Endometrial microvascular endothelial cells (primary cell): Measurements from ENCODE around the gene MZF1. TPM values are rescaled to one million over a fixed set of nuclear protein-coding genes. Genes with fewer than 3 reads are reported as not detected.

Experiments used
- in situ Hi-C: cut with HindIII; loops from 2 replicates; pipeline ENCODE4 v1.10.0; 2017; ENCODE audit warnings: low sequenced_read_pairs, low pct_unique_long_range_greater_than_20kb; ENCODE audit errors: inconsistent ontology term
- total RNA-seq: library from RNA; depleted of rRNA; stranded (reverse); fragments of >200 nt; gene quantifications from one replicate; pipeline ENCODE4 v1.2.3, GENCODE V29; 2015; ENCODE audit errors: inconsistent ontology term

The MZF1 gene
- total RNA-seq, 1 donor from 2014 or later = 12.7 TPM

- in situ Hi-C loops = no loop called here
These were observed 54.7 kb downstream of the MZF1 start for GRCh38 chr19:58518256-58519086.

GRCh38 chr19:58516964-58517833, 55.9 kb downstream of the MZF1 start:
- in situ Hi-C loops = no loop called here

DNA sequence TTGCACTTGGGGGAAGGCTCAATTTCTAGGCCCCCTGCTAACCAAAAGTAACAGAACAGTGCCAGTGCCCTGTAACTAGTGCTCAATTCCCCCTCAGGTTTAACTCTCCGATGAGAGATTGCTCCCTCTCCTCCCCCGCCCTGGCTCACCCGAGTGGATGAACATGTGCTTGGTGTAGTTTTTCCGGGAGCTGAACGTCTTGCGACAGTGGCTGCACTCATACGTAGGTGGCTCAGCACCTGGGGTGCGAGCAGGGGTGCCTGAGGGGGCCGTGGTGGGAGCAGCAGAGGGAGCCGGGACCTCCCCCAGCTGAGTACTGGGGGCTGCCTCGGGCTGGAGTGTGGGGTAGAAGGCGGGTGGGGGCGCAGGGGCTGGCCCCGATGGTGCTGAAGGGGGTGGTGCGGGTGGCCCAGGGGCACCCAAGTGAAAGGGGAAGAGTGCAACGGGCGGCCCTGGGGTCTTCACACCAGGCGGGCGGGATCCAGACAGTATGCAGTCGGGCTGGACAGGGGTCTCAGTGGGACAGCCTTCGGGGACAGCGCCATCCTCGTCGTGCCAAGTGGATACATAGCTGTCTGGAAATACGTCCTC, 56.8 kb downstream of the MZF1 start:
- in situ Hi-C loops = no loop called here

- in situ Hi-C loops = no loop called here
These were observed 57.9 kb downstream of the MZF1 start for GRCh38 chr19:58515259-58515658.

DNA sequence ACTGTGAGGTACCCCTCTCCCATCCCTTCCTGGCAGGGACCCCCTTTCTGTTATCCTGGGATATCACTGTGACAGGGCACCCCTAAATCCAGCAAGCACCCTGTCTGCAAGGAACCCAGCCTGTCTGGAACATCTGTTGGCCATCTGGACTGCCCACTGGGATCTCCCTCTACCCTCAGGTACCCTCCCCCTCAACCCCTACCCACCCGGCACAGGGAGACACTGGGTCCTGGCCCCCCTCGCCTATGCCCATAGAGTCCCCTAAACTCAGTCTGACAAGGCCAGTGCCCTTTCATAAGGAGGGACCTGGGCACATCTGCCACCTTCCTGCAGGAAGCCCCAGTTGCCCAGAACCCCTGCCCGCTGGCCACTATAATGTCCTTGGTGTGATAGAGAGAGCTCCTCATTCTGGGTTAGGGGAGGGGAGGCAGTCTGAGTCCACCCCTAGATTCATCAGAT, 58.5 kb downstream of the MZF1 start:
- in situ Hi-C loops = no loop called here

DNA sequence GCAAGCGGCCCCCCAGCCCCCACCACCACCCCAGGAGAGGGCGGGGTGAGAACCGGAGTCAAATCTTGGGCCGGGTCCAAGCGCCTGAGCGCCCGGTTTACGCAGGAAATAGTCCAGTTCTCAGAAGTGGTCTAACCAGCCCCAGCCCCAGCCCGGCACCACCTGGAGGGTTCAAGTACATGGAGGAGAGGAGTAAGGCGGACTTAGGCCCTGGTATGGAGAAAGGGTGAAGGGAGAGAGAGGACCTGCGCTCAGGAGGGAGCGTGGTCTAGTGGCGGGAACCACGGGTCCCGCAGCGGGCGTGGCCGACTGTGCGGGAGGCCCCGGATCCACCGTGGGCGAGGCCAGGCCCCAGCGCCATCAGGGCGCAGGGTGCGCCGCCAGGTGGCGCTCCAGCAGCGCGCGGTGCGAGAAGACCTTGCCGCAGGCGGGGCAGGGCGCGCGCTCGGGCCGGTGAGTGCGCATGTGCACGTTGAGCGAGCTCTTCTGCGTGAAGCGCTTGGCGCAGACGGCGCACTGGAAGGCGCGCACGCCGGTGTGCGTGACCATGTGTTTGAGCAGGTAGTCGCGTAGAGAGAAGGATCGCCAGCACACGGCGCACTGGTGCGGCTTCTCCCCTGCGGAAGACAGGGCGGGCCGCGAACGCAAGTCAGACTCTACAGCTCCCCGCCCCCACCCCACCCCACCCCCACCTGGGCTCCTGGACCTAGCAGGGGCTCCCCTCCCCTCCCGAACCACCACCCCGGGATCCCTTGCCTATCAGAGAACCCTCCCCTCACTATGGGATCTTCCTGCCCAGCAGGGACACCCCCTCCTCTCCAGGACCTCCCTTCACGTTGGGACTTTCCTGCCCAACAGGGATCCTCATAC, 59.2 kb downstream of the MZF1 start:
- in situ Hi-C loops = no loop called here

DNA sequence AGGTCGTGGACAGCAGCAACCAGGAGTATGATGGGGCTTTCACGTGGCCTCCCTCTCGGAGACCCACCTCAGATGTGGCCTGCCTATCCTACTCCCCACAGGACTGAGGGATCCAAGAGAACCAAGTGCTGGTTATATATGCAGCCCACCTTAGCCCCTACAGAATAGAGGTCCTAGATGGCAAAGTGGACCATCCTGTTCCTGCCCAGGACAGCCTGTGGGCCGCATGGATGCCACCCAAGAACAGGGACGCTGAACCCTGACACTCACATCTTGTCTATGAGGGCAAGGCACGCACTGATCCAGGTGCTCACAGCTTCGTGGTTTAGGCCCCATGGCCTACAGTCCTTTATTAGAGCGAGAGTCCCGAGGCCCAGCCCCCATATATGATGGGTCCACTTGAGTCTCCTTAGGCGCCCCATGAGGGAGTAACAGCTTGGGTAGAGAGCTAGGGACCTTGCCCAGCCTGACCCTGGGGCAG, 59.9 kb downstream of the MZF1 start:
- in situ Hi-C loops = no loop called here

Other genes starting within 250 kb of the MZF1 start
- gene ZSCAN22, start 246.3 kb downstream of the MZF1 start, total RNA-seq = 1.3 TPM
- not detected for gene A1BG, start 219.8 kb downstream of the MZF1 start, total RNA-seq
- gene ZNF497, start 210.6 kb downstream of the MZF1 start, total RNA-seq = 0.19 TPM
- gene ZNF837, start 192.3 kb downstream of the MZF1 start, total RNA-seq = 3.1 TPM
- gene RPS5, start 186.1 kb downstream of the MZF1 start, total RNA-seq = 2,433 TPM
- gene RNF225, start 177.7 kb downstream of the MZF1 start, total RNA-seq = not detected
- 2.6 TPM for gene ZNF584, start 164.7 kb downstream of the MZF1 start, total RNA-seq
- gene ZNF132, start 133.2 kb downstream of the MZF1 start, total RNA-seq = 3.3 TPM
- 8.5 TPM for gene ZNF324B, start 121.7 kb downstream of the MZF1 start, total RNA-seq
- gene ZNF324, start 106.3 kb downstream of the MZF1 start, total RNA-seq = 7.5 TPM
- gene ZNF446, start 97.0 kb downstream of the MZF1 start, total RNA-seq = 7.4 TPM
- 13.9 TPM for gene SLC27A5, start 61.3 kb downstream of the MZF1 start, total RNA-seq
- gene ZBTB45, start 53.5 kb downstream of the MZF1 start, total RNA-seq = 10.3 TPM
- gene TRIM28, start 29.3 kb downstream of the MZF1 start, total RNA-seq = 420 TPM
- gene CHMP2A, start 18.2 kb downstream of the MZF1 start, total RNA-seq = 67.3 TPM
- gene UBE2M, start 14.7 kb downstream of the MZF1 start, total RNA-seq = 37.9 TPM